Adrenal gland (tissue), 12 donors: ENCODE measurements around the gene JCHAIN. TPM values are rescaled to one million over a fixed set of nuclear protein-coding genes. Genes with fewer than 3 reads are reported as not detected.
A peak's percentile ranks its signal among the peaks of the same experiment; 100 is the strongest.
"Not testable (repeated sequence)": the region's sequence is repeated elsewhere in the genome, so short reads cannot be mapped to it uniquely, and the experiment has no call there.

Experiments
- DNase-seq, 7 donors: peaks; one replicate each; pipeline ENCODE4 v3.0.0-alpha.2; 2019 to 2020
- H3K27ac ChIP-seq, 5 donors: fragments of 200-600 bp; sonication (generic) in 4 of 5; 1 replicate in 3 of 5; 2 replicates in 2 of 5; pipeline versions ENCODE4 v1.5.1 to v1.8.0; 2016 to 2020; ENCODE audit warnings: mild to moderate bottlenecking in 1 of 5
- H3K27me3 ChIP-seq: fragments of 200-600 bp; 2 replicates; pipeline ENCODE4 v1.8.0; 2021
- H3K36me3 ChIP-seq, 2 donors: fragments of 200-600 bp; replicated peaks in 1 of 2; 1 replicate in 1 of 2; 2 replicates in 1 of 2; pipeline versions ENCODE4 v1.5.1 to v1.8.0; 2018 to 2022
- H3K4me1 ChIP-seq, 2 donors: fragments of 200-600 bp; replicated peaks in 1 of 2; 1 replicate in 1 of 2; 2 replicates in 1 of 2; pipeline versions ENCODE4 v1.5.1 to v1.8.0; 2018 to 2021
- H3K4me3 ChIP-seq, 4 donors: fragments of 200-600 bp; sonication (generic) in 3 of 4; one replicate each; pipeline ENCODE4 v1.5.1; 2016 to 2018
- H3K9me3 ChIP-seq, 3 donors: fragments of 200-600 bp; sonication (generic) in 1 of 3; replicated peaks in 1 of 3; 1 replicate in 2 of 3; 2 replicates in 1 of 3; pipeline versions ENCODE4 v1.5.1 to v1.8.0; 2016 to 2021
- POLR2A ChIP-seq, 2 donors: fragments of 450-650 bp; IDR thresholded peaks; one replicate each; pipeline ENCODE4 v1.6.1; 2017; ENCODE audit warnings: antibody characterized with exemption in 2 of 2, mild to moderate bottlenecking in 2 of 2, moderate library complexity in 1 of 2
- WGBS, 4 donors: extraction: QIAGEN DNeasy Blood & Tissue Kit in 2 of 4; methylation state at CpG; one replicate each; pipeline versions ENCODE4 v1.1.5 to v1.1.7; 2013 to 2017; 5-methylcytosine and 5-hydroxymethylcytosine counted together
- intact Hi-C, 2 donors: fragments of 100-400 bp; cut with DNase I; formaldehyde crosslinking; loops; one replicate each; pipeline versions ENCODE4 v1.14.1 to v1.15.0; 2022 to 2023
- polyA plus RNA-seq, 3 donors: library from polyadenylated mRNA; stranded (reverse); fragments of 200-250 nt in 2 of 3; fragments of 350-450 nt in 1 of 3; fragmentation: Illumina TruSeq in 1 of 3; extraction: RNeasy Lipid Tissue Mini Kit (QIAGEN cat#74804) in 1 of 3; gene quantifications; one replicate each; pipeline ENCODE4 v1.2.3, GENCODE V29; 2013 to 2014
- total RNA-seq, 9 donors: library from RNA; depleted of rRNA in 4 of 9; stranded (reverse); fragments of >200 nt in 4 of 9; fragments of 120-200 nt in 1 of 9; fragmentation: NEBNext Ultra II Directional in 1 of 9; extraction: Animal tissue kit (Norgen Biotek cat#: 25700) in 1 of 9; gene quantifications; one replicate each; pipeline versions ENCODE4 v1.1.0 to v1.2.4, GENCODE V29; 2013 to 2023
- TF ChIP-seq, protein P1 (sequence below), 6 experiments: fragments of 450-650 bp in 4 of 6; fragments of 200-600 bp in 2 of 6; sonication (generic) in 1 of 6; IDR thresholded peaks; 1 replicate in 5 of 6; 2 replicates in 1 of 6; pipeline versions ENCODE4 v1.5.1 to v1.8.0; 2016 to 2021; ENCODE audit warnings: antibody characterized with exemption in 6 of 6, mild to moderate bottlenecking in 2 of 6, moderate library complexity in 1 of 6
- donor health status: healthy with polysubstance abuse.
- donor health status: Bipolar disorder and iron deficiency.
- donor health status: DM: yes; HTN: yes; CAD: no.
- donor health status: DM: no; HTN: no; CAD: no.
- donor health status: DM: no; HTN: no; CAD: no.
- donor health status: DM: yes; HTN: yes; CAD: no.

JCHAIN gene
- total and polyA plus RNA-seq, 12 donors, result 0.11 to 124 (median 1.9) TPM; not detected in 1

DNA sequence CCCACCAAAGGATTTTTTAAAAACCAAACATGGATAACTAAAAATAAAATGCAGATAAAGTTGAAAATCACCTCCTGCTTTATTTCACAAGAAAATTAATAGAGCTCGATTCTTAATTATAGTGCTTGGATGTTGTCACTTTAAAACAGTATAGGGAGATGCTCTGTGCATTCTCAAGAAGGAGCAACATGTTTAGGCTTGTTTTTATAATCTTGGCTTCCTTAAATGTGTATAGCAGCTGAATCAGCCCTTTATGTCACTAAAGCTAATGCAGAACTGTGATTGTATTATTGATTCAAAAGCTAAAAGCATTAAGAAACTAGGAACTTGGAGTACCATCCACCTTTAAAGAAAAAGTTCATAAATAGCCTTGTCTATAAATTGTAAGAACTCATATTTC lies 35.0 kb upstream of the JCHAIN start:
- no peak overlapping the region for H3K4me3 ChIP-seq
- TF ChIP-seq, protein P1, sequence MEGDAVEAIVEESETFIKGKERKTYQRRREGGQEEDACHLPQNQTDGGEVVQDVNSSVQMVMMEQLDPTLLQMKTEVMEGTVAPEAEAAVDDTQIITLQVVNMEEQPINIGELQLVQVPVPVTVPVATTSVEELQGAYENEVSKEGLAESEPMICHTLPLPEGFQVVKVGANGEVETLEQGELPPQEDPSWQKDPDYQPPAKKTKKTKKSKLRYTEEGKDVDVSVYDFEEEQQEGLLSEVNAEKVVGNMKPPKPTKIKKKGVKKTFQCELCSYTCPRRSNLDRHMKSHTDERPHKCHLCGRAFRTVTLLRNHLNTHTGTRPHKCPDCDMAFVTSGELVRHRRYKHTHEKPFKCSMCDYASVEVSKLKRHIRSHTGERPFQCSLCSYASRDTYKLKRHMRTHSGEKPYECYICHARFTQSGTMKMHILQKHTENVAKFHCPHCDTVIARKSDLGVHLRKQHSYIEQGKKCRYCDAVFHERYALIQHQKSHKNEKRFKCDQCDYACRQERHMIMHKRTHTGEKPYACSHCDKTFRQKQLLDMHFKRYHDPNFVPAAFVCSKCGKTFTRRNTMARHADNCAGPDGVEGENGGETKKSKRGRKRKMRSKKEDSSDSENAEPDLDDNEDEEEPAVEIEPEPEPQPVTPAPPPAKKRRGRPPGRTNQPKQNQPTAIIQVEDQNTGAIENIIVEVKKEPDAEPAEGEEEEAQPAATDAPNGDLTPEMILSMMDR (IDR thresholded peaks at IDR 0.05), result no peak
- no peak for TF ChIP-seq POLR2A (IDR thresholded peaks at IDR 0.05)
- no peak overlapping the region for H3K27ac ChIP-seq
- intact Hi-C loops, result loop anchor here in 1 of 2 donors (10.0 kb wide), 1 partner anchor 124 kb away; no protein-coding TSS in a partner anchor
- no peaks in the 10 kb centered on the region for H3K27me3 ChIP-seq
- H3K9me3 ChIP-seq, result no peaks in the 10 kb centered on the region
- WGBS, 4 donors, result 76 to 100% (median 92%) methylated on average over 1 of the region's 1 CpG
- DNase-seq, result no peak
- no peaks in the 10 kb centered on the region for H3K36me3 ChIP-seq
- peaks cover under 1 to 11% of the 10 kb centered on the region in 2 donors for H3K4me1 ChIP-seq

DNA sequence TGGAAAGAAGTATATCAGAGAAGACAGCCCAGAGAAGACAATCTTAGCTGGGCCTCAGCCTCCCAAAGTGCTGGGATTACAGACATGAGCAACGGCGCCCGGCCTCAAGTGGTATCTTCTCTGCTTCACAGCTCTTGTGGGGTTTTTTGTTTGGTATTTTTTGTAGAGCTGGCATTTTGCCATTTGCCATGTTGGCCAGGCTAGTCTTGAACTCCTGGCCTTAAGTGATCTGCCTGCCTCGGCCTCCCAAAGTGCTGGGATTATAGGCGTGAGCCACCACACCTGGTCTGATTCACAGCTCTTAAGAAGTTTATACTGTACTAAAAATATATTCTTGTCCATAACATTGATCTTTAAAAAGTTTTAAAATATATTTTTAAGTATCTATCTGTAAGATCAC lies 34.4 kb upstream of the JCHAIN start:
- no peaks in the 10 kb centered on the region for H3K36me3 ChIP-seq
- DNase-seq, result no peak
- intact Hi-C loops, result loop anchor here in 1 of 2 donors (10.0 kb wide), 1 partner anchor 124 kb away; no protein-coding TSS in a partner anchor
- no peak overlapping the region for H3K27ac ChIP-seq
- no peaks in the 10 kb centered on the region for H3K27me3 ChIP-seq
- no peak overlapping the region for H3K4me3 ChIP-seq
- no peak for TF ChIP-seq POLR2A (IDR thresholded peaks at IDR 0.05)
- H3K4me1 ChIP-seq, result peaks cover 0 to 7% of the 10 kb centered on the region in 2 donors
- no peaks in the 10 kb centered on the region for H3K9me3 ChIP-seq
- 88 to 99% (median 94%) methylated on average over 5 of the region's 5 CpGs for WGBS, 4 donors

DNA sequence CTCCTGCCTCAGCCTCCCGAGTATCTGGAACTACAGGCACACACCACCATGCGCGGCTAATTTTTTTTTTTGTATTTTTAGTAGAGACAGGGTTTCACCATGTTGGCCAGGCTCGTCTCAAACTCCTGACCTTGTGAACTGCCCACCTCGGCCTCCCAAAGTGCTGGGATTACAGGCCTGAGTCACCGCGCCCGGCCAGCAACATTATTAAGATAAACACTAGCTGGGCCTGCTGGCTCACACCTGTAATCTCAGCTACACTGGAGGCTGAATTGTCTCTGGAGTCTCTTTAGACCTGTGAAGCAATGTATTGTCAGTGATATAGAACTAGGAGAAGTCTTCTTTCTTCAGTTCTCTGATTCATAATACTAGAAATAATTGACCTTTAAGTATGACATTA lies 32.1 kb upstream of the JCHAIN start:
- H3K36me3 ChIP-seq, result not testable (repeated sequence)

DNA sequence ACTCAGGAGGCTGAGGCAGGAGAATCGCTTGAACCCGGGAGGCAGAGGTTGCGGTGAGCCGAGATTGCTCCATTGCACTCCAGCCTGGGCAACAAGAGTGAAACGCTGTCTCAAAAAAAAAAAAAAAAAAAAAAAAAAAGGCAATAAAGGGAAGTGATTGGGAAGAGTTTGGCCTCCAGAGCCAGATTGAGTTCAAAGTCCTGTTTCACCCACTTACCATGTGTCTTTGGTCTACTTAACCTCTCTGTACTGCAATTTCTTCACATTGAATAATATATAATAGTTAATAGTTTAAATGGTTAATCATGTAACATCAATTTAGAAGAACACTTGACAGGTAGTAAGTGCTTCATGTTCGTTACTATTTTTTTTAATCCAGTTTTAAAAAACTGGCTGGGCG lies 28.3 kb upstream of the JCHAIN start:
- H3K27me3 ChIP-seq, H3K9me3 ChIP-seq, H3K4me3 ChIP-seq, intact Hi-C loops, DNase-seq, H3K27ac ChIP-seq, H3K36me3 ChIP-seq: not testable (repeated sequence)
- H3K4me1 ChIP-seq, result peaks cover 9 to 26% of the 10 kb centered on the region in 2 donors
- 91 to 96% (median 93%) methylated on average over 7 of the region's 7 CpGs for WGBS, 4 donors

More for the DNA sequence above, 32.1 kb upstream of the JCHAIN start:
- H3K27ac ChIP-seq, H3K27me3 ChIP-seq, DNase-seq, H3K9me3 ChIP-seq, intact Hi-C loops, H3K4me1 ChIP-seq, H3K4me3 ChIP-seq: not testable (repeated sequence)
- 68 to 82% (median 79%) methylated on average over 8 of the region's 8 CpGs for WGBS, 4 donors

DNA sequence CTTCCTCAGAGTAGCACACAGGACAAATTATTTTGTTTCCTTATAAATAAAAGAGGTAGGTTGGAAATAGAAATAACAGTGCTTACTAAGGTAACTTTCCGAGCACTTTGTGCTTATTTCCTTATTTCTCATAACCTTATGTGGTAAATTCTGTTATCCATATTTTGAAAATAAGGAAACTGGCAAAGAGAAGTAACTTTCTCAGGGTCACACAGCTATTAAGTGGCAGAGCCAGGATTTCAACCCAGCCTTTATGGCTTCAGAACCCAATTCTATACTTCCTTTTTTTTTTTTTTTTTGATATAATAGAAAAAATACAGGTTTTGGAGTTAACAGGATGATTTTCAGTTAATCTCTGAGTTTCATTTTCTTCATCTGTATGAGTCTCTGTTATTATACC lies 25.4 kb upstream of the JCHAIN start:
- TF ChIP-seq, protein P1 (IDR thresholded peaks at IDR 0.05), result no peak
- TF ChIP-seq POLR2A (IDR thresholded peaks at IDR 0.05), result no peak
- intact Hi-C loops, result no loop called here
- no peak overlapping the region for H3K4me3 ChIP-seq
- H3K9me3 ChIP-seq, result no peaks in the 10 kb centered on the region
- H3K36me3 ChIP-seq, result peaks cover 0 to 4% of the 10 kb centered on the region in 2 donors
- WGBS, 4 donors, result 53 to 67% (median 63%) methylated on average over 1 of the region's 1 CpG
- no peaks in the 10 kb centered on the region for H3K27me3 ChIP-seq
- H3K4me1 ChIP-seq, result peaks cover 21 to 33% of the 10 kb centered on the region in 2 donors
- H3K27ac ChIP-seq, result peak overlapping the region in 1 of 5 donors; percentile 21
- DNase-seq, result no peak

DNA sequence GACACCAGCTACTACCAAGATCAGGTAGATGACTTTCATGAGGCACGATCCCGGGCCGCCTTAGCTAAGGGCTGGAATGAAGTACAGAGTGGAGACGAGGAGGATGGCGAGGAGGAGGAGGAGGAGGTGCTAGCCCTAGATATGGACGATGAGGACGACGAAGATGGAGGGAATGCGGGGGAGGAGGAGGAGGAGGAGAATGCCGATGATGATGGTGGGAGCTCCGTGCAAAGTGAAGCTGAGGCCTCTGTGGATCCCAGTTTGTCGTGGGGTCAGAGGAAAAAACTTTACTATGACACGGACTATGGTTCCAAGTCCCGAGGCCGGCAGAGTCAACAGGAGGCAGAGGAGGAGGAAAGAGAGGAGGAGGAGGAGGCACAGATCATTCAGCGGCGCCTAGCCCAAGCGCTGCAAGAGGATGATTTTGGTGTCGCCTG lies 22.5 kb upstream of the JCHAIN start:
- no peaks in the 10 kb centered on the region for H3K9me3 ChIP-seq
- intact Hi-C loops, result loop anchor here in 1 of 2 donors (10.0 kb wide), 1 partner anchor 146 kb away; the partner anchor contains the start of gene GRSF1
- H3K27ac ChIP-seq, result peak overlapping the region; percentile 50 to 97 (median 89)
- H3K4me3 ChIP-seq, result peak overlapping the region; percentile 48 to 96 (median 54)
- TF ChIP-seq, protein P1 (IDR thresholded peaks at IDR 0.05), result no peak
- TF ChIP-seq POLR2A (IDR thresholded peaks at IDR 0.05), result no peak
- peak in 1 of 7 donors; percentile 31 for DNase-seq
- WGBS, 4 donors, result 1 to 2% (median 1%) methylated on average over 19 of the region's 19 CpGs
- peaks cover 21 to 33% of the 10 kb centered on the region in 2 donors for H3K4me1 ChIP-seq
- H3K27me3 ChIP-seq, result no peaks in the 10 kb centered on the region
- peaks cover 0 to 4% of the 10 kb centered on the region in 2 donors for H3K36me3 ChIP-seq
